GM18951 (cell line): ENCODE measurements around the gene IQCE.

Source experiments
- POLR2A ChIP-seq: IDR thresholded peaks from 4 replicates; pipeline ENCODE4 v1.6.1; 2011; ENCODE audit warnings: mild to moderate bottlenecking; ENCODE audit not compliant: insufficient read length, insufficient read depth; ENCODE audit errors: extremely low read depth
- in situ Hi-C: fragments of 300-500 bp; cut with MboI; formaldehyde crosslinking; loops from one replicate; pipeline ENCODE4 v1.12.0; 2022; ENCODE audit warnings: low sequenced_read_pairs, mixed read lengths, inconsistent platforms; ENCODE audit not compliant: unreplicated experiment

The IQCE gene

GRCh38 chr7:2537981-2538851 lies 20.6 kb upstream of the IQCE start:
- in situ Hi-C loops: no loop called here

GRCh38 chr7:2539031-2539911 lies 19.5 kb upstream of the IQCE start:
- in situ Hi-C loops: no loop called here
- no peak for TF ChIP-seq POLR2A

More at GRCh38 chr7:2537981-2538851, 20.6 kb upstream of the IQCE start:
- no peak for TF ChIP-seq POLR2A

- TF ChIP-seq POLR2A: no peak
- in situ Hi-C loops: no loop called here
These were observed 18.6 kb upstream of the IQCE start for GRCh38 chr7:2540133-2540532.

- in situ Hi-C loops: no loop called here
- TF ChIP-seq POLR2A: no peak
These were observed 18.1 kb upstream of the IQCE start for GRCh38 chr7:2540641-2541051.

- no peak for TF ChIP-seq POLR2A
- in situ Hi-C loops: no loop called here
These were observed 17.3 kb upstream of the IQCE start for GRCh38 chr7:2541291-2542010.

DNA sequence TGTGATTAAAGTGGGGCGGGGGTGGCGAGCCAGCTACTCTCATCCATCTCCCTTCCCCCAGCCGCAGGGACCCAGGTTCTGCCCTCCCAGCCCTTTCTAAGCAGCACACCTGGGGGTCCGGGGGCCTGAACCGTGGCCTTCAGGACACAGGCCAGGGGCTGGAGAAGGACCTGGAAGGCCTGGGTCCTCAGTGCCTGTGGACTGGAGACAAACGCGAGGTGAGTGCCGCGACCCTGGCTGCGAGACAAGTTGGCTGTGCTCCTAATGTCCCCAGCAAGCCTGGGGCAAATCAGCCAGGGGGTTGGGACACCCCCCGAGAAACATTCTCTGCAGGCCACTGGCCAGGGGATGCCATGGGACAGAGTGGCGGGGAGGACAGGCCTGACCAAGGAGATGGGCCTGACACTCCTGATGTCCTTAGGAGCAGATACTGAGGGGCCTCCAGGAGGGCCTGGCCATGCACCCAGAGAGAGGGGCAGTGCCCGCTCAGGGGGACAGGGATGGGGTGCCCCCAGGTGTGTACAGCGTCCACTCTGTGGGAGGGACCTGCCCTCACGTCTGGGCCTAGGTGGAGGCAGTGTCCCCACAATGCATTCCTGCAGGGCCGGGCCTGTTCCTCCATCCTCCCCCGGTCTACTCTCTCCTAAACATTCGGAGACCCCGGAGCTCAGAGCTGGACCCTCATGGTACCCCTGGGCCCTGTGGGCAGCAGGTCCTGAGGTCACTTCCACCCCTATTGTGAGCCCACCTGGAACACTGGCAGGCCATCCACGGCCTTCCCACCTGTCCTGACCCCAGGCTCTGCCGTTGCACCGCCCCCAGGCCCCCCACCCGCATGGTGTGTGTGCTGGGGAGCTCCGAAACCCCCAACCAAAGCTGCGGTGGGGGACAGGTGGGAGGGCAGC lies 16.5 kb upstream of the IQCE start:
- in situ Hi-C loops: no loop called here
- TF ChIP-seq POLR2A: no peak

- no peak for TF ChIP-seq POLR2A
- in situ Hi-C loops: no loop called here
These were observed 15.6 kb upstream of the IQCE start for GRCh38 chr7:2542916-2543871.

- in situ Hi-C loops: no loop called here
- no peak for TF ChIP-seq POLR2A
These were observed 14.1 kb upstream of the IQCE start for GRCh38 chr7:2544541-2545188.

- TF ChIP-seq POLR2A: no peak
- in situ Hi-C loops: no loop called here
These were observed 12.9 kb upstream of the IQCE start for GRCh38 chr7:2545746-2546425.

- TF ChIP-seq POLR2A: no peak
- in situ Hi-C loops: no loop called here
These were observed 11.8 kb upstream of the IQCE start for GRCh38 chr7:2546776-2547586.

DNA sequence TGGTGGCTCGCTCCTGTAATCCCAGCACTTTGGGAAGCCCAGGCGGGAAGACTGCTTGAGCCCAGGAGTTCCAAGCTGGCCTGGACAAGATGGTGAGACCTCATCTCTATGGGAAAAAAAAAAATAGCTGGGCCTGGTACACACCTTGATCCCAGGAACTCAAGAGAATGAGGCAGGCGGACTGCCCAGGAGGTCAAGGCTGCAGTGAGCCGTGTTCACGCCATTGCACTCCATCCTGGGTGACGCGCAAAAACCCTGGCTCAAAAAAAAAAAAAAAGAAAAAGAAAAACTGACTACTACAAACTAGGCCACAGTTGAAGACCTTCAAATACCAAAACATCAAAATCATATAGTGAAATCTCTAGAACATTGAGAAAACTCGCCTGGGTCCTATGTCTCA lies 7.4 kb upstream of the IQCE start:
- in situ Hi-C loops: no loop called here
- no peak for TF ChIP-seq POLR2A
